Measurements from ENCODE around the gene ARHGDIB.

Gene ARHGDIB

GRCh38 chr12:14963520-14963919 is 2.1 kb upstream of the ARHGDIB start:
- no peaks in the 10 kb centered on the region for H3K27me3 ChIP-seq (ENCODE audit: insufficient read depth, low read length)
- H3K4me3 ChIP-seq (ENCODE audit: low read length) = no peak overlapping the region
- no peak overlapping the region for H3K9ac ChIP-seq (ENCODE audit: low read depth, low read length)
- WGBS = 94% methylated on average over 7 of the region's 7 CpGs
- H3K4me1 ChIP-seq (ENCODE audit: insufficient read depth, low read length) = peaks cover 10% of the 10 kb centered on the region
- no peaks in the 10 kb centered on the region for H3K9me3 ChIP-seq (ENCODE audit: insufficient read depth, low read depth, low read length)
- H3K27ac ChIP-seq (ENCODE audit: low read depth, low read length) = no peak overlapping the region
- H3K36me3 ChIP-seq (ENCODE audit: insufficient read depth, low read length) = no peaks in the 10 kb centered on the region

GRCh38 chr12:14962797-14963196 is 1.4 kb upstream of the ARHGDIB start:
- Histone ChIP-seq H3K27ac (ENCODE audit: low read depth, low read length) (no peak overlapping the region), H3K9ac (ENCODE audit: low read depth, low read length) (no peak overlapping the region), H3K9me3 (ENCODE audit: insufficient read depth, low read depth, low read length) (no peaks in the 10 kb centered on the region)

GRCh38 chr12:14962153-14962539 is 745 bp upstream of the ARHGDIB start:
- H3K4me3 ChIP-seq (ENCODE audit: low read length) = no peak overlapping the region
- peaks cover 10% of the 10 kb centered on the region for H3K4me1 ChIP-seq (ENCODE audit: insufficient read depth, low read length)
- no peaks in the 10 kb centered on the region for H3K27me3 ChIP-seq (ENCODE audit: insufficient read depth, low read length)
- 93% methylated on average over 2 of the region's 3 CpGs for WGBS
- H3K27ac ChIP-seq (ENCODE audit: low read depth, low read length) = no peak overlapping the region
- H3K9me3 ChIP-seq (ENCODE audit: insufficient read depth, low read depth, low read length) = no peaks in the 10 kb centered on the region
- H3K36me3 ChIP-seq (ENCODE audit: insufficient read depth, low read length) = no peaks in the 10 kb centered on the region
- no peak overlapping the region for H3K9ac ChIP-seq (ENCODE audit: low read depth, low read length)

More at GRCh38 chr12:14962797-14963196, 1.4 kb upstream of the ARHGDIB start:
- Histone ChIP-seq H3K36me3 (ENCODE audit: insufficient read depth, low read length) (no peaks in the 10 kb centered on the region), H3K4me1 (ENCODE audit: insufficient read depth, low read length) (peaks cover 10% of the 10 kb centered on the region), H3K27me3 (ENCODE audit: insufficient read depth, low read length) (no peaks in the 10 kb centered on the region), H3K4me3 (ENCODE audit: low read length) (no peak overlapping the region)
- 97% methylated on average over 3 of the region's 3 CpGs for WGBS

GRCh38 chr12:14960548-14961465 is 594 bp downstream of the ARHGDIB start:
- H3K36me3 ChIP-seq (ENCODE audit: insufficient read depth, low read length) = no peaks in the 10 kb centered on the region
- H3K27me3 ChIP-seq (ENCODE audit: insufficient read depth, low read length) = no peaks in the 10 kb centered on the region
- no peaks in the 10 kb centered on the region for H3K9me3 ChIP-seq (ENCODE audit: insufficient read depth, low read depth, low read length)
- 83% methylated on average over 13 of the region's 13 CpGs for WGBS
- H3K4me1 ChIP-seq (ENCODE audit: insufficient read depth, low read length) = peaks cover 10% of the 10 kb centered on the region
- no peak overlapping the region for H3K9ac ChIP-seq (ENCODE audit: low read depth, low read length)
- H3K4me3 ChIP-seq (ENCODE audit: low read length) = no peak overlapping the region
- no peak overlapping the region for H3K27ac ChIP-seq (ENCODE audit: low read depth, low read length)

- no peak overlapping the region for H3K27ac ChIP-seq (ENCODE audit: low read depth, low read length)
- no peak overlapping the region for H3K4me3 ChIP-seq (ENCODE audit: low read length)
- peaks cover 10% of the 10 kb centered on the region for H3K4me1 ChIP-seq (ENCODE audit: insufficient read depth, low read length)
- 96% methylated on average over 3 of the region's 4 CpGs for WGBS
- no peaks in the 10 kb centered on the region for H3K9me3 ChIP-seq (ENCODE audit: insufficient read depth, low read depth, low read length)
- H3K36me3 ChIP-seq (ENCODE audit: insufficient read depth, low read length) = no peaks in the 10 kb centered on the region
- H3K9ac ChIP-seq (ENCODE audit: low read depth, low read length) = no peak overlapping the region
- no peaks in the 10 kb centered on the region for H3K27me3 ChIP-seq (ENCODE audit: insufficient read depth, low read length)
These were observed 1.4 kb downstream of the ARHGDIB start for GRCh38 chr12:14959916-14960496.

GRCh38 chr12:14959463-14959862 is 1.9 kb downstream of the ARHGDIB start:
- H3K4me1 ChIP-seq (ENCODE audit: insufficient read depth, low read length) = peaks cover 10% of the 10 kb centered on the region

GRCh38 chr12:14959126-14959440 is 2.3 kb downstream of the ARHGDIB start:
- H3K9me3 ChIP-seq (ENCODE audit: insufficient read depth, low read depth, low read length) = no peaks in the 10 kb centered on the region
- no peak overlapping the region for H3K9ac ChIP-seq (ENCODE audit: low read depth, low read length)
- H3K4me1 ChIP-seq (ENCODE audit: insufficient read depth, low read length) = peaks cover 10% of the 10 kb centered on the region
- no peaks in the 10 kb centered on the region for H3K36me3 ChIP-seq (ENCODE audit: insufficient read depth, low read length)
- no peak overlapping the region for H3K27ac ChIP-seq (ENCODE audit: low read depth, low read length)
- no peaks in the 10 kb centered on the region for H3K27me3 ChIP-seq (ENCODE audit: insufficient read depth, low read length)
- no peak overlapping the region for H3K4me3 ChIP-seq (ENCODE audit: low read length)
- WGBS = 96% methylated on average over 10 of the region's 10 CpGs

More at GRCh38 chr12:14959463-14959862, 1.9 kb downstream of the ARHGDIB start:
- no peak overlapping the region for H3K27ac ChIP-seq (ENCODE audit: low read depth, low read length)
- WGBS = 94% methylated on average over 3 of the region's 3 CpGs
- no peak overlapping the region for H3K4me3 ChIP-seq (ENCODE audit: low read length)
- H3K9me3 ChIP-seq (ENCODE audit: insufficient read depth, low read depth, low read length) = no peaks in the 10 kb centered on the region
- H3K27me3 ChIP-seq (ENCODE audit: insufficient read depth, low read length) = no peaks in the 10 kb centered on the region
- no peaks in the 10 kb centered on the region for H3K36me3 ChIP-seq (ENCODE audit: insufficient read depth, low read length)
- no peak overlapping the region for H3K9ac ChIP-seq (ENCODE audit: low read depth, low read length)

GRCh38 chr12:14958361-14959125 is 2.9 kb downstream of the ARHGDIB start:
- Histone ChIP-seq H3K9ac (ENCODE audit: low read depth, low read length) (no peak overlapping the region), H3K27me3 (ENCODE audit: insufficient read depth, low read length) (no peaks in the 10 kb centered on the region), H3K4me3 (ENCODE audit: low read length) (no peak overlapping the region), H3K36me3 (ENCODE audit: insufficient read depth, low read length) (no peaks in the 10 kb centered on the region), H3K27ac (ENCODE audit: low read depth, low read length) (no peak overlapping the region), H3K4me1 (ENCODE audit: insufficient read depth, low read length) (peaks cover 10% of the 10 kb centered on the region), H3K9me3 (ENCODE audit: insufficient read depth, low read depth, low read length) (no peaks in the 10 kb centered on the region)
- WGBS = 88% methylated on average over 10 of the region's 11 CpGs

- no peaks in the 10 kb centered on the region for H3K9me3 ChIP-seq (ENCODE audit: insufficient read depth, low read depth, low read length)
- WGBS = 92% methylated on average over 5 of the region's 5 CpGs
- H3K27ac ChIP-seq (ENCODE audit: low read depth, low read length) = no peak overlapping the region
- peaks cover 10% of the 10 kb centered on the region for H3K4me1 ChIP-seq (ENCODE audit: insufficient read depth, low read length)
- H3K36me3 ChIP-seq (ENCODE audit: insufficient read depth, low read length) = no peaks in the 10 kb centered on the region
- no peak overlapping the region for H3K4me3 ChIP-seq (ENCODE audit: low read length)
- no peaks in the 10 kb centered on the region for H3K27me3 ChIP-seq (ENCODE audit: insufficient read depth, low read length)
- no peak overlapping the region for H3K9ac ChIP-seq (ENCODE audit: low read depth, low read length)
These were observed 3.7 kb downstream of the ARHGDIB start for GRCh38 chr12:14957551-14958168.

- no peak overlapping the region for H3K27ac ChIP-seq (ENCODE audit: low read depth, low read length)
- H3K4me3 ChIP-seq (ENCODE audit: low read length) = no peak overlapping the region
- no peaks in the 10 kb centered on the region for H3K36me3 ChIP-seq (ENCODE audit: insufficient read depth, low read length)
- H3K4me1 ChIP-seq (ENCODE audit: insufficient read depth, low read length) = peaks cover 10% of the 10 kb centered on the region
- H3K9ac ChIP-seq (ENCODE audit: low read depth, low read length) = no peak overlapping the region
- no peaks in the 10 kb centered on the region for H3K9me3 ChIP-seq (ENCODE audit: insufficient read depth, low read depth, low read length)
- WGBS = 96% methylated on average over 2 of the region's 2 CpGs
- H3K27me3 ChIP-seq (ENCODE audit: insufficient read depth, low read length) = no peaks in the 10 kb centered on the region
These were observed 4.5 kb downstream of the ARHGDIB start for GRCh38 chr12:14956905-14957304.
